Psoas muscle (tissue), 8 donors: ENCODE measurements around the gene KMT2B. TPM values are rescaled to one million over a fixed set of nuclear protein-coding genes. Genes with fewer than 3 reads are reported as not detected.
A peak's percentile ranks its signal among the peaks of the same experiment; 100 is the strongest.

Experiments used
- ATAC-seq, 4 donors: fragments of 200-7000 bp; cut with Tn5 transposase; one replicate each; pipeline ENCODE4 v1.9.1; 2020; ENCODE audit warnings: moderate library complexity in 3 of 4, mild to moderate bottlenecking in 2 of 4
- DNase-seq, 2 donors: peaks; one replicate each; pipeline ENCODE4 v3.0.0-alpha.2; 2020
- H3K27ac ChIP-seq: fragments of 200-600 bp; one replicate; pipeline ENCODE4 v1.8.0; 2022
- H3K27me3 ChIP-seq, 3 donors: fragments of 200-600 bp in 1 of 3; one replicate each; pipeline versions ENCODE4 v1.6.1 to v1.8.0; 2013 to 2022; ENCODE audit warnings: low read length in 2 of 3, mild to moderate bottlenecking in 2 of 3, moderate library complexity in 1 of 3; ENCODE audit not compliant: insufficient read depth in 3 of 3
- H3K36me3 ChIP-seq, 2 donors: fragments of 200-600 bp in 1 of 2; one replicate each; pipeline versions ENCODE4 v1.6.1 to v1.8.0; 2013 to 2022; ENCODE audit warnings: low read depth in 1 of 2, mild to moderate bottlenecking in 1 of 2, moderate library complexity in 1 of 2; ENCODE audit not compliant: insufficient read depth in 1 of 2
- H3K4me1 ChIP-seq: fragments of 200-600 bp; one replicate; pipeline ENCODE4 v1.8.0; 2022
- H3K4me3 ChIP-seq: fragments of 200-600 bp; one replicate; pipeline ENCODE4 v1.8.0; 2022; ENCODE audit warnings: mild to moderate bottlenecking
- H3K9me3 ChIP-seq: fragments of 200-600 bp; one replicate; pipeline ENCODE4 v1.8.0; 2022
- WGBS, 3 donors: extraction: QIAGEN DNeasy Blood & Tissue Kit; methylation state at CpG; one replicate each; pipeline versions ENCODE4 v1.1.6 to v1.1.7; 2013; 5-methylcytosine and 5-hydroxymethylcytosine counted together
- intact Hi-C, 2 donors: fragments of 100-400 bp; cut with DNase I; formaldehyde crosslinking; loops; one replicate each; pipeline versions ENCODE4 v1.11.0 to v1.14.2; 2022
- polyA plus RNA-seq, 3 donors: library from polyadenylated mRNA; stranded (reverse); fragments of 200-250 nt; gene quantifications; one replicate each; pipeline ENCODE4 v1.2.3, GENCODE V29; 2013
- total RNA-seq, 4 donors: library from RNA; stranded (reverse); fragmentation: NEBNext Ultra II Directional in 2 of 4; extraction: Animal tissue kit (Norgen Biotek cat#: 25700) in 2 of 4; gene quantifications; one replicate each; pipeline versions ENCODE4 v1.2.1 to v1.2.4, GENCODE V29; 2021 to 2023
- TF ChIP-seq, protein P1 (sequence below): fragments of 200-600 bp; IDR thresholded peaks from one replicate; pipeline ENCODE4 v1.8.0; 2022; ENCODE audit warnings: antibody characterized with exemption
- donor health status: healthy with polysubstance abuse.
- donor health status: DM: no; HTN: no; CAD: no; lungs with moderate emphysema.
- donor health status: Bipolar disorder and iron deficiency.
- donor health status: healthy.
- donor health status: DM: yes; HTN: yes; CAD: no.
- donor health status: DM: no; HTN: no; CAD: no.
- donor health status: DM: no; HTN: no; CAD: no.
- donor health status: DM: yes; HTN: yes; CAD: no.

Gene KMT2B
- total and polyA plus RNA-seq, 7 donors, result 13.4 to 29.0 (median 20.0) TPM

DNA sequence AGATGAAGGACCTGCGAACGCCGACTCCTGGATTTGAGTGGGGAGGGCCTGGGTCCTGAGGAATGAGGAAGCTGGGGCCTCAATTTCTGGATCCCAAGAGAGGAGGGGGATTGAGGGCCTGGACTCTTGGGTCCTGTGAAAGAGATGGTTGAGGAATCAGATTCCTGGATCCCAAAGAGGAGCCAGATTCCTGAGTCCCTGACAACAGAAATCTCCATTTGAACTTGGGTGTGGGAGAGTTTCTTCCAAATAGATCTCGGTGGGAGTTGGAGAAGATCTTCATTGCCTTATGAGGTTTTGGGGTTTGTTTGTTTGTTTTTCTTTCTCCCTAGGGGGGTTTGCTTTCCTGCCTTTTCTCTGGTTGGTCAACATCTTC lies 28.3 kb downstream of the KMT2B start:
- DNase-seq, result no peak
- peak overlapping the region; percentile 89 for H3K4me3 ChIP-seq
- H3K4me1 ChIP-seq, result peaks cover 42% of the 10 kb centered on the region
- no peaks in the 10 kb centered on the region for H3K9me3 ChIP-seq
- intact Hi-C loops, result loop anchor here in 1 of 2 donors (5.0 kb wide), 1 partner anchor 186 kb away; no protein-coding TSS in a partner anchor
- WGBS, 3 donors, result 1 to 14% (median 14%) methylated on average over 4 of the region's 4 CpGs
- no peaks in the 10 kb centered on the region for H3K27me3 ChIP-seq
- no peak for ATAC-seq
- H3K27ac ChIP-seq, result peak overlapping the region; percentile 100
- TF ChIP-seq, protein P1, sequence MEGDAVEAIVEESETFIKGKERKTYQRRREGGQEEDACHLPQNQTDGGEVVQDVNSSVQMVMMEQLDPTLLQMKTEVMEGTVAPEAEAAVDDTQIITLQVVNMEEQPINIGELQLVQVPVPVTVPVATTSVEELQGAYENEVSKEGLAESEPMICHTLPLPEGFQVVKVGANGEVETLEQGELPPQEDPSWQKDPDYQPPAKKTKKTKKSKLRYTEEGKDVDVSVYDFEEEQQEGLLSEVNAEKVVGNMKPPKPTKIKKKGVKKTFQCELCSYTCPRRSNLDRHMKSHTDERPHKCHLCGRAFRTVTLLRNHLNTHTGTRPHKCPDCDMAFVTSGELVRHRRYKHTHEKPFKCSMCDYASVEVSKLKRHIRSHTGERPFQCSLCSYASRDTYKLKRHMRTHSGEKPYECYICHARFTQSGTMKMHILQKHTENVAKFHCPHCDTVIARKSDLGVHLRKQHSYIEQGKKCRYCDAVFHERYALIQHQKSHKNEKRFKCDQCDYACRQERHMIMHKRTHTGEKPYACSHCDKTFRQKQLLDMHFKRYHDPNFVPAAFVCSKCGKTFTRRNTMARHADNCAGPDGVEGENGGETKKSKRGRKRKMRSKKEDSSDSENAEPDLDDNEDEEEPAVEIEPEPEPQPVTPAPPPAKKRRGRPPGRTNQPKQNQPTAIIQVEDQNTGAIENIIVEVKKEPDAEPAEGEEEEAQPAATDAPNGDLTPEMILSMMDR, result no peak
- peaks cover 0 to 30% of the 10 kb centered on the region in 2 donors for H3K36me3 ChIP-seq

DNA sequence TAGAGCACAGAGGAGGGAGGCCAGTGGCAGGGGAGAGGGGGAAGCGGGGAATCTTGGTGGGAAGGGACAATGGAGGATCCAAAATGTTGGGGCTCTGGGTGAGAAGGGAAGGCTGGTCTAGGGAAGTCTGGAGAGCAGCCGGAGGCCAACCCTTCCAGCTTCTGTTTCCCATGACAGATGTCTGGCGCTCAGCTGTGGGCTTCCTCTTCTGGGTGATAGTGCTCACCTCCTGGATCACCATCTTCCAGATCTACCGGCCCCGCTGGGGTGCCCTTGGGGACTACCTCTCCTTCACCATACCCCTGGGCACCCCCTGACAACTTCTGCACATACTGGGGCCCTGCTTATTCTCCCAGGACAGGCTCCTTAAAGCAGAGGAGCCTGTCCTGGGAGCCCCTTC lies 28.7 kb downstream of the KMT2B start:
- H3K9me3 ChIP-seq, result no peaks in the 10 kb centered on the region
- TF ChIP-seq, protein P1, result no peak
- DNase-seq (no peak), ATAC-seq (no peak)
- H3K4me3 ChIP-seq, result peak overlapping the region; percentile 89
- peak overlapping the region; percentile 100 for H3K27ac ChIP-seq
- H3K27me3 ChIP-seq, result no peaks in the 10 kb centered on the region
- intact Hi-C loops, result loop anchor here in 1 of 2 donors (5.0 kb wide), 1 partner anchor 186 kb away; no protein-coding TSS in a partner anchor
- 83 to 90% (median 84%) methylated on average over 5 of the region's 5 CpGs for WGBS, 3 donors
- peaks cover 42% of the 10 kb centered on the region for H3K4me1 ChIP-seq
- H3K36me3 ChIP-seq, result peaks cover 0 to 30% of the 10 kb centered on the region in 2 donors

GRCh38 chr19:35748106-35749020 lies 30.6 kb downstream of the KMT2B start, which contains the start of gene LIN37:
LIN37 (plus strand) TSS chr19:35748576; CDS start chr19:35748725, 149 bp downstream.
- DNase-seq, result peak; percentile 99 to 100
- peak within 1 kb of the TSS; percentile 81 for H3K27ac ChIP-seq
- H3K9me3 ChIP-seq, result no peaks in the 10 kb centered on the region
- peaks cover 0 to 27% of the 10 kb centered on the region in 2 donors for H3K36me3 ChIP-seq
- peak; percentile 82 to 87 (median 84) for ATAC-seq
- WGBS, 3 donors, result 0 to 1% (median 1%) methylated on average over 45 of the region's 45 CpGs
- peaks cover 42% of the 10 kb centered on the region for H3K4me1 ChIP-seq
- TF ChIP-seq, protein P1, result no peak
- intact Hi-C loops, result loop anchor here in 1 of 2 donors (5.0 kb wide), 1 partner anchor 184 kb away; no protein-coding TSS in a partner anchor
- H3K27me3 ChIP-seq, result no peaks in the 10 kb centered on the region
- H3K4me3 ChIP-seq, result peak within 1 kb of the TSS; percentile 99

GRCh38 chr19:35750167-35750566 lies 32.4 kb downstream of the KMT2B start:
- ATAC-seq, result no peak
- DNase-seq, result no peak
- Histone ChIP-seq H3K9me3 (no peaks in the 10 kb centered on the region), H3K4me1 (peaks cover 31% of the 10 kb centered on the region), H3K27me3 (no peaks in the 10 kb centered on the region), H3K4me3 (no peak overlapping the region), H3K27ac (no peak overlapping the region), H3K36me3 (peaks cover 0 to 27% of the 10 kb centered on the region in 2 donors)
- WGBS, 3 donors, result 90 to 93% (median 92%) methylated on average over 5 of the region's 5 CpGs
- TF ChIP-seq, protein P1, result no peak
- intact Hi-C loops, result no loop called here
